Measurements from ENCODE around the gene ST8SIA2.
A peak's percentile ranks its signal among the peaks of the same experiment; 100 is the strongest.

Gene ST8SIA2

DNA sequence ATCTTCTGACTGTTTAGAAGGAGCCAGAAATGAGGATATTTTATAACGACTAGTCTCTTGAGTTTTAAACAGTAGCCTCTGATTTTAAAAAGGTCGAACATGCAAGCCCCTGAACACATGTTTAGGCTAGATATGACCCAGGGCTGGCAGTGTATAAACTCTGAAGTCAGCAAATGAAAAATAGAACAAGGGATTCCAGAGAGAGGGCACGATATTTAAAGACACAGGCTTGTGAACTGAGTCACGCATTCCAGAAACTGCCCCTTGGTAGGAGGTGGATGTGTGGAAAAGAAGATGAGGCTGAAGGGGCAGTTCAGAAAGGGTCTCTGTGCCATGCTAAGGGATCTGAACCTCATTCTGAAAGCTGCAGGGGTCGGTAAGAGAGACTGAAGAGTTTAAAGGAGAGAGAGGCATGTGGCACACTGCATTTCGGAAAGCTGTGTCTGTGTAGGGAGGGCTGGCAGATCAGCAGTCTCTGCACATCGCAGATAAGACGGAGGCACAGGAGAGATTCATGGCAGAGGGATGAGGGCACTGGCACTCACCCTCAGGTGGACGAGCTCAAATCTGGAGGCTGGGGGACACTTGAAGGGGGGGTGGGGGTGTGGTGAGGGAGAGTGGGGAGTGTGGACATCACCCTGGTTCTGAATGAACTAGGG, 22.1 kb downstream of the ST8SIA2 start:
- Histone ChIP-seq H3K36me3 (ENCODE audit: insufficient read depth, low read length) (no peaks in the 10 kb centered on the region), H3K4me2 (ENCODE audit: low read length) (no peak overlapping the region), H3K4me1 (ENCODE audit: control insufficient read depth, insufficient read depth, low read length) (peaks cover 8% of the 10 kb centered on the region), H3K9ac (ENCODE audit: low read depth, low read length) (no peak overlapping the region), H3K4me3 (ENCODE audit: low read length) (no peak overlapping the region), H3K9me3 (replicated peaks; ENCODE audit: low read length) (no peaks in the 10 kb centered on the region), H3K27me3 (ENCODE audit: control insufficient read depth, insufficient read depth, low read length) (no peaks in the 10 kb centered on the region)

GRCh38 chr15:92416557-92416956, 22.9 kb downstream of the ST8SIA2 start:
- Histone ChIP-seq H3K4me2 (ENCODE audit: low read length) (no peak overlapping the region), H3K9ac (ENCODE audit: low read depth, low read length) (no peak overlapping the region), H3K4me1 (ENCODE audit: control insufficient read depth, insufficient read depth, low read length) (peaks cover 8% of the 10 kb centered on the region), H3K27me3 (ENCODE audit: control insufficient read depth, insufficient read depth, low read length) (no peaks in the 10 kb centered on the region), H3K36me3 (ENCODE audit: insufficient read depth, low read length) (no peaks in the 10 kb centered on the region), H3K9me3 (replicated peaks; ENCODE audit: low read length) (no peaks in the 10 kb centered on the region), H3K4me3 (ENCODE audit: low read length) (no peak overlapping the region)

DNA sequence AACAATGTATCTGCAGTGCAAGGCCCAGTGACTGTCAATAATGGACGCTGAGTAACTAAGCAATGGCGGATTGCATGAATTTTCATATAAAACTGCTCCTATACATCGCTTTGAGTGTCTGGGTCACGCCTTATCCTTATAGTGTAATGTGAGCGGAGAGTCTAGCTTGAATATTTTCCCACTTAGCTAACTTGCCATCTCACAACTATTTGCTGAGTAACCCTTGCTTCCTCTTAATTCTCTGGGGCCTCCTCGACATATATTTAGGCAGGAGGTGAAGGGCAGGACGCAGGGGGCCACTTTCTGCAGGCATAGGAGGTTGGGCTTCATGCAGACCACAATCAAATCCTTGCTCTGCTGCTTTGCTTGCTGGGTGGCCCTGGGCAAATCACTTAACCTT, 24.0 kb downstream of the ST8SIA2 start:
- Histone ChIP-seq H3K4me2 (ENCODE audit: low read length) (no peak overlapping the region), H3K9me3 (replicated peaks; ENCODE audit: low read length) (no peaks in the 10 kb centered on the region), H3K4me3 (ENCODE audit: low read length) (no peak overlapping the region), H3K9ac (ENCODE audit: low read depth, low read length) (no peak overlapping the region), H3K36me3 (ENCODE audit: insufficient read depth, low read length) (no peaks in the 10 kb centered on the region), H3K27me3 (ENCODE audit: control insufficient read depth, insufficient read depth, low read length) (no peaks in the 10 kb centered on the region), H3K4me1 (ENCODE audit: control insufficient read depth, insufficient read depth, low read length) (peaks cover 10% of the 10 kb centered on the region)

GRCh38 chr15:92418864-92419263, 25.2 kb downstream of the ST8SIA2 start:
- no peak overlapping the region for H3K4me3 ChIP-seq (ENCODE audit: low read length)
- H3K9ac ChIP-seq (ENCODE audit: low read depth, low read length): no peak overlapping the region
- H3K4me2 ChIP-seq (ENCODE audit: low read length): no peak overlapping the region
- H3K9me3 ChIP-seq (replicated peaks; ENCODE audit: low read length): no peaks in the 10 kb centered on the region
- no peaks in the 10 kb centered on the region for H3K36me3 ChIP-seq (ENCODE audit: insufficient read depth, low read length)
- H3K4me1 ChIP-seq (ENCODE audit: control insufficient read depth, insufficient read depth, low read length): peaks cover 10% of the 10 kb centered on the region
- H3K27me3 ChIP-seq (ENCODE audit: control insufficient read depth, insufficient read depth, low read length): no peaks in the 10 kb centered on the region

DNA sequence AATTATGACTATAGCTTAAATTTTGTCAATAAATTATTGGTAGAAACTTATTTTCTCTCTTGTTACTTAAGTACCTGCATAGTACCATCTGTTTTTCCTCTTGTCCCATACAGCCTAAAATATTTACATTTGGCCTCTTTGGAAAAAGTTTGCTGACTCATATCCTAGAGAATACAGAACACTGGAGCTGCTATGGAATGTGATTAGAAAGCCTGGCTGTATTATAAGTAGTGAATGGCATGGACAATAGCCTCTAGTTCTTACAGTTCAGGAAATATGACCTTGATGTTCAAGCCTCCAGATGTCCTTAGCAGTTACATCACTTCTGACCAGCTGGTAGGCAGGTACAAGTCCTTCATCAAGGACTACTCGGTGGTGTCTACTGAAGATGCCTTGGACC, 28.3 kb downstream of the ST8SIA2 start:
- Histone ChIP-seq H3K9me3 (replicated peaks; ENCODE audit: low read length) (no peaks in the 10 kb centered on the region), H3K4me2 (ENCODE audit: low read length) (no peak overlapping the region), H3K27me3 (ENCODE audit: control insufficient read depth, insufficient read depth, low read length) (no peaks in the 10 kb centered on the region), H3K36me3 (ENCODE audit: insufficient read depth, low read length) (no peaks in the 10 kb centered on the region), H3K9ac (ENCODE audit: low read depth, low read length) (no peak overlapping the region), H3K4me1 (ENCODE audit: control insufficient read depth, insufficient read depth, low read length) (peaks cover 3% of the 10 kb centered on the region), H3K4me3 (ENCODE audit: low read length) (no peak overlapping the region)

GRCh38 chr15:92425578-92426225, 32.0 kb downstream of the ST8SIA2 start:
- no peaks in the 10 kb centered on the region for H3K36me3 ChIP-seq (ENCODE audit: insufficient read depth, low read length)
- no peak overlapping the region for H3K4me2 ChIP-seq (ENCODE audit: low read length)
- H3K9me3 ChIP-seq (replicated peaks; ENCODE audit: low read length): no peaks in the 10 kb centered on the region
- no peak overlapping the region for H3K9ac ChIP-seq (ENCODE audit: low read depth, low read length)
- H3K4me1 ChIP-seq (ENCODE audit: control insufficient read depth, insufficient read depth, low read length): peaks cover 12% of the 10 kb centered on the region
- no peak overlapping the region for H3K4me3 ChIP-seq (ENCODE audit: low read length)
- H3K27me3 ChIP-seq (ENCODE audit: control insufficient read depth, insufficient read depth, low read length): no peaks in the 10 kb centered on the region

GRCh38 chr15:92429378-92430068, 35.8 kb downstream of the ST8SIA2 start:
- Histone ChIP-seq H3K36me3 (ENCODE audit: insufficient read depth, low read length) (no peaks in the 10 kb centered on the region), H3K4me2 (ENCODE audit: low read length) (peak overlapping the region; percentile 20), H3K4me1 (ENCODE audit: control insufficient read depth, insufficient read depth, low read length) (peaks cover 9% of the 10 kb centered on the region), H3K9me3 (replicated peaks; ENCODE audit: low read length) (no peaks in the 10 kb centered on the region), H3K9ac (ENCODE audit: low read depth, low read length) (no peak overlapping the region), H3K4me3 (ENCODE audit: low read length) (no peak overlapping the region), H3K27me3 (ENCODE audit: control insufficient read depth, insufficient read depth, low read length) (no peaks in the 10 kb centered on the region)

DNA sequence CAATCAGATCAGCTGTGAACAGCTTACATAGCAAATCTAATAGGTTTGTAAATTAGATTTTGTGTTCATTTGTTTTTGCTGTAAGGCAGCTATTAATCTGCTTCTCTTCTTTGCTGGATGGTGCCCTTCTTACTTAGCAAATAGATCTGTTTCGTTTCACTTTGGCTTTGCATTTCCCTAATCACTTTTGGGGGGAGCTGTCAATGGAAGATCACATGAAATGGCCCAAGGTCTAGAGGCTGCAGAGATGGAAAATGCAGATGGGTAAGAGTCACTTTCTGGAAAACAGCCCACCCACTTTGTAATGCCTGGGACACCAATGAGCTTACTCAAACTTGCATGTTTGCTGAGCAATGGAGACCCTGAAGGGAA, 36.4 kb downstream of the ST8SIA2 start:
- Histone ChIP-seq H3K9me3 (replicated peaks; ENCODE audit: low read length) (no peaks in the 10 kb centered on the region), H3K27me3 (ENCODE audit: control insufficient read depth, insufficient read depth, low read length) (no peaks in the 10 kb centered on the region), H3K4me1 (ENCODE audit: control insufficient read depth, insufficient read depth, low read length) (peaks cover 9% of the 10 kb centered on the region), H3K4me2 (ENCODE audit: low read length) (no peak overlapping the region), H3K4me3 (ENCODE audit: low read length) (no peak overlapping the region), H3K9ac (ENCODE audit: low read depth, low read length) (no peak overlapping the region), H3K36me3 (ENCODE audit: insufficient read depth, low read length) (no peaks in the 10 kb centered on the region)

DNA sequence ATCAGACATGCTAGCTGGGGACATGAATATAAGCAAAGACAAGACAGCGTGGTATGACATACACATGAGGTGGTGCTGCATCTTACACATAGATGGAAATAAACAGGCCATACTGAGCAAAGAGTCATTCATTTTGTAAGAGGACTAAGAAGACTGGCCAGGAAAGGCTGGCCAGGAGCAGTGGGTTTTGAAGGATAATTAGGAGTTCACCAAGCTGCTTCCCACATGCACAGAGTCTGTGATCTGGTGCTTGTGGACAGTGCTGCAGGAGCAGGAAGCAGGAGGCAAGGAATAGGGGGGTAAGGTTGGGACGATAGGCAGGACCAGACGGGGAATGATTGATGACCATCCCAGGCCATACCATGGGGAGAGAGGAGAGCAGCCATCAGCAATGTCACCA, 41.5 kb downstream of the ST8SIA2 start:
- no peak overlapping the region for H3K4me2 ChIP-seq (ENCODE audit: low read length)
- no peaks in the 10 kb centered on the region for H3K4me1 ChIP-seq (ENCODE audit: control insufficient read depth, insufficient read depth, low read length)
- H3K27me3 ChIP-seq (ENCODE audit: control insufficient read depth, insufficient read depth, low read length): no peaks in the 10 kb centered on the region
- H3K36me3 ChIP-seq (ENCODE audit: insufficient read depth, low read length): no peaks in the 10 kb centered on the region
- no peak overlapping the region for H3K4me3 ChIP-seq (ENCODE audit: low read length)
- no peak overlapping the region for H3K9ac ChIP-seq (ENCODE audit: low read depth, low read length)
- H3K9me3 ChIP-seq (replicated peaks; ENCODE audit: low read length): no peaks in the 10 kb centered on the region

GRCh38 chr15:92438471-92438870, 44.8 kb downstream of the ST8SIA2 start:
- Histone ChIP-seq H3K36me3 (ENCODE audit: insufficient read depth, low read length) (no peaks in the 10 kb centered on the region), H3K4me1 (ENCODE audit: control insufficient read depth, insufficient read depth, low read length) (no peaks in the 10 kb centered on the region), H3K4me3 (ENCODE audit: low read length) (no peak overlapping the region), H3K27me3 (ENCODE audit: control insufficient read depth, insufficient read depth, low read length) (no peaks in the 10 kb centered on the region), H3K9ac (ENCODE audit: low read depth, low read length) (no peak overlapping the region), H3K9me3 (replicated peaks; ENCODE audit: low read length) (no peaks in the 10 kb centered on the region), H3K4me2 (ENCODE audit: low read length) (no peak overlapping the region)

- Histone ChIP-seq H3K27me3 (ENCODE audit: control insufficient read depth, insufficient read depth, low read length) (no peaks in the 10 kb centered on the region), H3K4me3 (ENCODE audit: low read length) (no peak overlapping the region), H3K4me1 (ENCODE audit: control insufficient read depth, insufficient read depth, low read length) (no peaks in the 10 kb centered on the region), H3K4me2 (ENCODE audit: low read length) (no peak overlapping the region), H3K9me3 (replicated peaks; ENCODE audit: low read length) (no peaks in the 10 kb centered on the region), H3K36me3 (ENCODE audit: insufficient read depth, low read length) (no peaks in the 10 kb centered on the region), H3K9ac (ENCODE audit: low read depth, low read length) (no peak overlapping the region)
Measured at GRCh38 chr15:92443381-92443780, 49.7 kb downstream of the ST8SIA2 start.

- H3K9ac ChIP-seq (ENCODE audit: low read depth, low read length): no peak overlapping the region
- no peaks in the 10 kb centered on the region for H3K9me3 ChIP-seq (replicated peaks; ENCODE audit: low read length)
- no peaks in the 10 kb centered on the region for H3K4me1 ChIP-seq (ENCODE audit: control insufficient read depth, insufficient read depth, low read length)
- H3K36me3 ChIP-seq (ENCODE audit: insufficient read depth, low read length): no peaks in the 10 kb centered on the region
- H3K4me3 ChIP-seq (ENCODE audit: low read length): no peak overlapping the region
- no peak overlapping the region for H3K4me2 ChIP-seq (ENCODE audit: low read length)
- no peaks in the 10 kb centered on the region for H3K27me3 ChIP-seq (ENCODE audit: control insufficient read depth, insufficient read depth, low read length)
Measured at GRCh38 chr15:92444631-92445030, 51.0 kb downstream of the ST8SIA2 start.
